Karpas-422 (cell line): ENCODE measurements around the gene RAD54L2. TPM values are rescaled to one million over a fixed set of nuclear protein-coding genes. Genes with fewer than 3 reads are reported as not detected.
A peak's percentile ranks its signal among the peaks of the same experiment; 100 is the strongest.

Experiments
- DNase-seq: peaks from one replicate; pipeline ENCODE4 v3.0.0-alpha.2; 2015
- H2AFZ ChIP-seq: fragments of 200-600 bp; sonication (generic); 2 replicates; pipeline ENCODE4 v1.6.1; 2014; ENCODE audit warnings: antibody characterized with exemption, low read length, mixed read lengths
- H3K27ac ChIP-seq: fragments of 200-600 bp; sonication (generic); 2 replicates; pipeline ENCODE4 v1.5.1; 2014; ENCODE audit warnings: mild to moderate bottlenecking, low read length, moderate library complexity
- H3K27me3 ChIP-seq: fragments of 200-600 bp; sonication (generic); 2 replicates; pipeline ENCODE4 v1.6.1; 2014; ENCODE audit warnings: low read length, mixed read lengths
- H3K36me3 ChIP-seq: fragments of 200-600 bp; sonication (generic); 2 replicates; pipeline ENCODE4 v1.6.1; 2014; ENCODE audit warnings: low read length, mixed read lengths; ENCODE audit not compliant: insufficient read depth
- H3K4me1 ChIP-seq: fragments of 200-600 bp; sonication (generic); 2 replicates; pipeline ENCODE4 v1.6.1; 2014; ENCODE audit warnings: mild to moderate bottlenecking, low read length, mixed read lengths
- H3K4me2 ChIP-seq: fragments of 200-600 bp; sonication (generic); 2 replicates; pipeline ENCODE4 v1.6.1; 2014; ENCODE audit warnings: low read length, low read depth, mild to moderate bottlenecking; ENCODE audit not compliant: poor library complexity, severe bottlenecking
- H3K4me3 ChIP-seq: fragments of 200-600 bp; sonication (generic); 2 replicates; pipeline ENCODE4 v1.5.1; 2014; ENCODE audit warnings: mild to moderate bottlenecking, antibody characterized with exemption, low read length, mixed read lengths
- H3K79me2 ChIP-seq: fragments of 200-600 bp; sonication (generic); 2 replicates; pipeline ENCODE4 v1.6.1; 2014; ENCODE audit warnings: mild to moderate bottlenecking, low read length, mixed read lengths
- H3K9ac ChIP-seq: fragments of 200-600 bp; sonication (generic); 2 replicates; pipeline ENCODE4 v1.6.0; 2014; ENCODE audit warnings: low read length
- H3K9me2 ChIP-seq: fragments of 200-600 bp; sonication (generic), shearing (Covaris generic); replicated peaks from 2 replicates; pipeline ENCODE4 v1.6.0; 2014; ENCODE audit warnings: mild to moderate bottlenecking, low read length, moderate library complexity; ENCODE audit not compliant: insufficient read depth
- H3K9me3 ChIP-seq: fragments of 300-700, 200-600 bp; sonication (generic); 2 replicates; pipeline ENCODE4 v1.6.1; 2014; ENCODE audit warnings: low read length, mixed read lengths
- H4K20me1 ChIP-seq: fragments of 200-600 bp; sonication (generic); 2 replicates; pipeline ENCODE4 v1.6.1; 2014; ENCODE audit warnings: mild to moderate bottlenecking, antibody characterized with exemption, low read length, low read depth; ENCODE audit not compliant: insufficient read depth
- total RNA-seq: library from RNA; depleted of rRNA; stranded (reverse); fragments of >200 nt; shearing (Covaris generic); gene quantifications from 2 replicates; pipeline ENCODE4 v1.2.3, GENCODE V29; 2014; ENCODE audit warnings: low replicate concordance; rRNA removed

RAD54L2 gene
- total RNA-seq, 1 experiment from 2014 or later, result 17.6 TPM

DNA sequence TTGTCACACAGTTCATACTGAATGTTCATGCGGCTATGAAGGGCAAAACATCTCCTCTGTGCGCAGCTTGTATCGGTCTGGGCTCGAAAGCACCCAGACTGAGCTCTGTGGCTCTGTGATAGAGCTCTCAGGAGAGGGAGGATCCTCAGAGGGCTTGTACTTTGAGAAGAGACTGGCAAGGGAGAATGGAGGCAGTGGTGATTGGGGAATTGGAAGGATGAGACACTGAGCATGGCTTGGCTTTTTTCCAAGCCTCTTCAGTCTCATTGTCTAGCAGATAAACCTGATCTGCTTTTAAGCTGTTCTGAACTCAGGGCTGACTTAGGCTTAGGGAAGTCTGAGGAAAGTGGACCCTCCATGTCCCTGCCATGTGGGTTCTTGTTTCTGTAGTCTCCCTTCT lies 43.0 kb downstream of the RAD54L2 start:
- Histone ChIP-seq H3K9me3 (no peaks in the 10 kb centered on the region), H3K4me1 (no peaks in the 10 kb centered on the region), H3K36me3 (no peaks in the 10 kb centered on the region), H2AFZ (no peak overlapping the region), H3K9ac (no peak overlapping the region), H3K4me2 (no peak overlapping the region), H3K27me3 (no peaks in the 10 kb centered on the region), H3K4me3 (no peak overlapping the region), H3K9me2 (no peaks in the 10 kb centered on the region), H3K27ac (no peak overlapping the region), H4K20me1 (no peaks in the 10 kb centered on the region), H3K79me2 (peaks cover 53% of the 10 kb centered on the region)
- DNase-seq, result no peak

DNA sequence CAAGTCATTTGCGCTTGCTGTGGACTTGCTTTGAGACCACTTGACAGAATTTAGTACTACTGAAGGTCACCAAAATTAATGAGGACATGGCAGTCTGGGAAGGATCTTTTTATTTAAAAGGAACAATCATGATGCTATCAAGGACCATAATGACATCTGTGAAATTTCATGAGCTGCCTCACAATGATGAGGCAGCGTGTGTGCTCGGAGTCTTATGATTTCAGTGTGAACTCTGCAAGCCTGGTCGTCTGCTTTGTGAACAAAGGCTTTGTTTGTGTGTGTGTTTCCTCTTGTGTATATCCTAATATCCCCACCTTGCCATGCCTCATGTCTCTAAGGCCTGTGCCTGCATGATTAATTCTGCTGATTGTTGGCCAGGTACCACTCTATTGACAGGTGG lies 46.7 kb downstream of the RAD54L2 start:
- Histone ChIP-seq H3K27ac (no peak overlapping the region), H3K4me2 (no peak overlapping the region), H4K20me1 (no peaks in the 10 kb centered on the region), H2AFZ (no peak overlapping the region), H3K36me3 (no peaks in the 10 kb centered on the region), H3K4me1 (no peaks in the 10 kb centered on the region), H3K79me2 (peaks cover 59% of the 10 kb centered on the region), H3K4me3 (no peak overlapping the region), H3K9me2 (no peaks in the 10 kb centered on the region), H3K27me3 (no peaks in the 10 kb centered on the region), H3K9me3 (no peaks in the 10 kb centered on the region), H3K9ac (no peak overlapping the region)
- peak; percentile 16 for DNase-seq

DNA sequence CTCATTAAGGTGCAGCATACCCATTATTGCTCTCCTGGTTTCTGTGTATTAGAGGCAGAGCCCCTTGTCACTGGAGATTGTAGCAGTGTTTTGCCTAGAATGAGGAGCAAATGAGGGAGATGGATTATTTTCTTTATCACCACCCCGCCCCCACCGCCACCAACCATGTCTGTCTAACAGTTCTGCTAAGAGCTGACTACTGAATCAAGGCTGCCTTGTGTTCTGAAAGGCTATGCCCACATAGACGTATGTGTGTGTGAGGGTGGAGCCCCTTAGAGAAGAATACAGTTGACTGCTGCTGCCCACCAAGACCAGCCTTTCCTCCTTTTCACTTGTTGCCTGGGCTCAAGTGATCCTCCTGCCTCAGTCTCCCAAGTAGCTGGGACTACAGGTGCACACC lies 47.4 kb downstream of the RAD54L2 start:
- Histone ChIP-seq H3K27ac (no peak overlapping the region), H3K27me3 (no peaks in the 10 kb centered on the region), H3K9me2 (no peaks in the 10 kb centered on the region), H2AFZ (no peak overlapping the region), H3K79me2 (peaks cover 59% of the 10 kb centered on the region), H3K4me2 (no peak overlapping the region), H3K9ac (no peak overlapping the region), H3K36me3 (no peaks in the 10 kb centered on the region), H3K4me1 (no peaks in the 10 kb centered on the region), H3K4me3 (no peak overlapping the region), H3K9me3 (no peaks in the 10 kb centered on the region), H4K20me1 (no peaks in the 10 kb centered on the region)
- no peak for DNase-seq

Other genes starting within 250 kb of the RAD54L2 start
- gene MANF, start 153.4 kb upstream of the RAD54L2 start, total RNA-seq, result 27.2 and 51.8 TPM in 2 replicates
- 17.1 and 26.1 TPM in 2 replicates for gene RBM15B, start 147.4 kb upstream of the RAD54L2 start, total RNA-seq
- gene DCAF1, start 38.7 kb upstream of the RAD54L2 start, total RNA-seq, result 19.7 and 25.4 TPM in 2 replicates
- 63.0 and 96.6 TPM in 2 replicates for gene TEX264, start 132.5 kb downstream of the RAD54L2 start, total RNA-seq
- gene GRM2, start 168.3 kb downstream of the RAD54L2 start, total RNA-seq, result 0.19 and 1.1 TPM in 2 replicates
- gene IQCF6, start 240.5 kb downstream of the RAD54L2 start, total RNA-seq, result not detected in 2 replicates